ENCODE measurements around the gene ST6GALNAC1. TPM values are rescaled to one million over a fixed set of nuclear protein-coding genes. Genes with fewer than 3 reads are reported as not detected.
A peak's percentile ranks its signal among the peaks of the same experiment; 100 is the strongest.

ST6GALNAC1 gene
- total RNA-seq, 1 experiment from 2014 or later: not detected

GRCh38 chr17:76623271-76624146, 20.0 kb downstream of the ST6GALNAC1 start:
- intact Hi-C loops (cut with micrococcal nuclease; ENCODE audit: unreplicated experiment): loop anchor here (1.0 to 5.0 kb wide), 2 partner anchors 61 to 100 kb away; no protein-coding TSS in a partner anchor
- no TSS peak for BruUV-seq (replicated peaks)

GRCh38 chr17:76617838-76618237, 25.7 kb downstream of the ST6GALNAC1 start:
- no TSS peak for BruUV-seq (replicated peaks)
- CTCF ChIA-PET: interaction anchor here (0.7 kb wide), 1 partner anchor 73 kb away, joined by 4 read pairs; no protein-coding TSS in a partner anchor
- Histone ChIP-seq H3K4me3 (ENCODE audit: low read depth, low read length, poor library complexity, severe bottlenecking) (no peak overlapping the region), H3K27ac (ENCODE audit: low read depth, low read length, poor library complexity, severe bottlenecking) (no peak overlapping the region), H3K4me1 (ENCODE audit: insufficient read depth, low read length, poor library complexity, severe bottlenecking) (no peaks in the 10 kb centered on the region), H3K9me3 (ENCODE audit: low read depth, low read length, poor library complexity, severe bottlenecking) (no peaks in the 10 kb centered on the region), H3K27me3 (replicated peaks; ENCODE audit: insufficient read depth, low read depth, low read length, poor library complexity) (no peaks in the 10 kb centered on the region), H3K36me3 (ENCODE audit: insufficient read depth, low read length, poor library complexity, severe bottlenecking) (no peaks in the 10 kb centered on the region)
- no peak for DNase-seq (ENCODE audit: low spot score)
- TF ChIP-seq CTCF (conservative IDR thresholded peaks at IDR 0.05; ENCODE audit: low read depth, low read length): no peak
- no peak for TF ChIP-seq EZH2 (IDR thresholded peaks at IDR 0.05; ENCODE audit: borderline replicate concordance, low read depth, low read length, poor library complexity, severe bottlenecking)
- intact Hi-C loops (cut with micrococcal nuclease; ENCODE audit: unreplicated experiment): no loop called here
- POLR2A ChIA-PET (ENCODE audit: low non-redundant PET): interaction anchor here (0.7 kb wide), 1 partner anchor 26 kb away, joined by 5 read pairs; the partner anchor contains the start of gene ST6GALNAC1

More at GRCh38 chr17:76623271-76624146, 20.0 kb downstream of the ST6GALNAC1 start:
- Histone ChIP-seq H3K27ac (ENCODE audit: low read depth, low read length, poor library complexity, severe bottlenecking) (no peak overlapping the region), H3K36me3 (ENCODE audit: insufficient read depth, low read length, poor library complexity, severe bottlenecking) (no peaks in the 10 kb centered on the region), H3K4me1 (ENCODE audit: insufficient read depth, low read length, poor library complexity, severe bottlenecking) (no peaks in the 10 kb centered on the region), H3K27me3 (replicated peaks; ENCODE audit: insufficient read depth, low read depth, low read length, poor library complexity) (no peaks in the 10 kb centered on the region), H3K9me3 (ENCODE audit: low read depth, low read length, poor library complexity, severe bottlenecking) (no peaks in the 10 kb centered on the region), H3K4me3 (ENCODE audit: low read depth, low read length, poor library complexity, severe bottlenecking) (peak overlapping the region; percentile 9)
- TF ChIP-seq CTCF (conservative IDR thresholded peaks at IDR 0.05; ENCODE audit: low read depth, low read length) (peak; percentile 92), EZH2 (IDR thresholded peaks at IDR 0.05; ENCODE audit: borderline replicate concordance, low read depth, low read length, poor library complexity, severe bottlenecking) (no peak)
- DNase-seq (ENCODE audit: low spot score): peak; percentile 74
- ChIA-PET POLR2A (ENCODE audit: low non-redundant PET) (interaction anchor here (0.6 kb wide), 2 partner anchors 851 to 1579 kb away, joined by 3 to 4 read pairs; no protein-coding TSS in a partner anchor), CTCF (interaction anchor here (0.8 to 1.8 kb wide), 6 partner anchors 9 to 100 kb away, joined by 3 to 7 read pairs (median 4); no protein-coding TSS in a partner anchor)

- POLR2A ChIA-PET (ENCODE audit: low non-redundant PET): no interaction called here
These were observed 28.5 kb downstream of the ST6GALNAC1 start for GRCh38 chr17:76614912-76615617.

More at GRCh38 chr17:76614912-76615617, 28.5 kb downstream of the ST6GALNAC1 start:
- no peak overlapping the region for H3K27ac ChIP-seq (ENCODE audit: low read depth, low read length, poor library complexity, severe bottlenecking)
- TF ChIP-seq EZH2 (IDR thresholded peaks at IDR 0.05; ENCODE audit: borderline replicate concordance, low read depth, low read length, poor library complexity, severe bottlenecking) (no peak), CTCF (conservative IDR thresholded peaks at IDR 0.05; ENCODE audit: low read depth, low read length) (no peak)
- no peaks in the 10 kb centered on the region for H3K36me3 ChIP-seq (ENCODE audit: insufficient read depth, low read length, poor library complexity, severe bottlenecking)
- no peaks in the 10 kb centered on the region for H3K9me3 ChIP-seq (ENCODE audit: low read depth, low read length, poor library complexity, severe bottlenecking)
- no peaks in the 10 kb centered on the region for H3K27me3 ChIP-seq (replicated peaks; ENCODE audit: insufficient read depth, low read depth, low read length, poor library complexity)
- CTCF ChIA-PET: interaction anchor here (0.6 to 0.8 kb wide), 2 partner anchors 9 to 618 kb away, joined by 3 read pairs; no protein-coding TSS in a partner anchor
- intact Hi-C loops (cut with micrococcal nuclease; ENCODE audit: unreplicated experiment): no loop called here
- DNase-seq (ENCODE audit: low spot score): no peak
- H3K4me1 ChIP-seq (ENCODE audit: insufficient read depth, low read length, poor library complexity, severe bottlenecking): no peaks in the 10 kb centered on the region
- BruUV-seq (replicated peaks): no TSS peak
- H3K4me3 ChIP-seq (ENCODE audit: low read depth, low read length, poor library complexity, severe bottlenecking): no peak overlapping the region

Data from A673 (cell line).